ENCODE data around the gene TSR2.

The TSR2 gene, protein sequence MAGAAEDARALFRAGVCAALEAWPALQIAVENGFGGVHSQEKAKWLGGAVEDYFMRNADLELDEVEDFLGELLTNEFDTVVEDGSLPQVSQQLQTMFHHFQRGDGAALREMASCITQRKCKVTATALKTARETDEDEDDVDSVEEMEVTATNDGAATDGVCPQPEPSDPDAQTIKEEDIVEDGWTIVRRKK

DNA sequence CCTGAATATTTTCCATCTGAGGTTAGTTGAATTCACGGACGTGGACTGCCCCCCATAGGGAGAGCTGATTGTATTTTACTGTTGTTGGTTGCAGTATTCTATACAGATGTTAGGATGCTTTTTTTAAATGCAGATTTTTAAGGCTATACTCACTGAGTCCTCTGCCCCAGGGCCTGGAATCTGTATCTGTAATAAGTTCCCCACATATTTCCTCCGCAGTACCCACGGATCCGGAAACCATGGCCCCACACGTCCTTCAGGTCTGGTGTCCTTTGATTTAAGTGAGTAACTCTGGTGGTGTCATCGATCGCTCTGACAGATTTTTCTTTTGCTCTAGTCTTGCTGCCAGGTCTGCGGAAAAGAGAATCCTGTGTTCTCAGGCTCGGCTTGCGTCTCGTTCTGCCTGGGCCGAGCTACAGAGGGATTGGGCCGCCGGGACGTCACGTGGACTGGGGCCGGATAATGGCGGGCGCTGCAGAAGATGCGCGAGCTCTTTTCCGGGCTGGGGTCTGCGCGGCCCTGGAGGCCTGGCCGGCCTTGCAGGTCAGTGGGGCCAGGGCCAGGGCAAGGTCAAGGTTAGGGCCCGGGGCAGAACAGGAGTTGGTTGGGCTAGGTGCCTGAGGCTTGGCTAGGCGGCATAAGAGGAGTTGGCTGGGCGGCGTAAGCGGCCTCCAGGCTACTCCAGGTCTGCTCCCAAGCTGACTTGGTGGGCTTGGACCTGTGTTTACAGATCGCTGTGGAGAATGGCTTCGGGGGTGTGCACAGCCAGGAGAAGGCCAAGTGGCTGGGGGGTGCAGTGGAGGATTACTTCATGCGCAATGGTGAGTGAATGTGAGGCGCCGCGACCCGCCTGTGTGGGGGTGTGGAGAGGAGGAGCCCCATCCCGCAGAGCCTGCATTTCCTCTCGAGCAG, at the start of gene TSR2:
Gene TSR2, plus strand, starts transcription at position 445 of the 912 bp plus-strand sequence. Its CDS starts 18 bp downstream, at position 463.
- no peak for DNase-seq (ENCODE audit: low read depth, low spot score)

DNA sequence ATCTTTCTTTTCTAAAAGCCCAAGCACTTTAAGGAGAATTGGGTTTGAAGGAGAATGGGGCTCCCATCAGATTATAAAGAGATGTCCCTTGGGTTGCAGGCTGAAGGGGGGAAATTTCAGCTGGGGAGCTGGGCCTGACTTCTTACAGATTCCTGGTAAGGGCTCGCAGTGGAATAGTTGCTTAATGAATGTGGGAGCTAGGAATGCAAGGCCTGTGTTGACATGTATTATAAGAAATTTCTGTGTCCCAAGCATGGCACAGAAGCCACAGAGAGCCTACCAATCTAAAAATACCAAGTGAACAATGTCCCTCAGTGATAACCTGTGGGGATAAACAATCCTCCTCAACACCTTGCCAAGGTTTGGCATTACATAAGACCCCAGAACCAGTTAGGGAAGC, 43.1 kb upstream of the TSR2 start:
- DNase-seq (ENCODE audit: low read depth, low spot score) = no peak

DNA sequence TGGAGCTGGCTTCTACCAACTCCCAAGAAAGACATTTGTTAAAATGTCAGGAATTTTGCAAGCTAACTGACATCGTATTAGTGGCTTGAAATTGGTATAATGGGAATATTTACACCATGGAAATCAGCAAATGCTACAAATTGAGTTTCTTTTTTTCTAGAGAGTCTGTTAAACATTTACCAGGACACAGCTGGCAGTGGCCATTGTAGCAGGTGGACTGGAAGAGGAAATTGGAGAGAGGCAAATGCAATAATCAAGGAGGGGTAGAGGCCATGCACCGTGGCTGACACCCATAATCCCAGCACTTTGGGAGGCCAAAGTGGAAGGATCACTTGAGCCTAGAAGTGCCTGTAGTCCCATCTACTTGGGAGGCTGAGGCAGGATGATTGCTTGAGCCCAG, 32.9 kb upstream of the TSR2 start:
- no peak for DNase-seq (ENCODE audit: low read depth, low spot score)

DNA sequence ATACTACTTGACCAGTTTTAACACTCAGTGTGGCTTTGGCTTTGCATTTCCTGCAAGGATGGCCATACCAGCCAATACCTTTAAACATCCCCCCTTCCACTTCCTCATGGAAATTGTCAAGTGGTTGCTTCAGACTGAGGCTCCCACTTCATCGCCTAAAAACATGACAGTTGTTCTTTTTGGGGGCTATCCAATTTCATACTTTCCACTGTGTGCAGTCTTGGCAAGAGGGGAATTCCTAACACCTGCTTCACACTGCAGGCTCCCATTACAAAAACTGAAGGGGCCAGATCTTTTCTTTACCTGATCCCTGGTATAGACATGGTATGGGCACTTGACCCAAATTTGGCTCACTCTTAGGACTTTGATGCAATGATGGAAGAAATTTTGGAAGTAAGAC, 28.5 kb upstream of the TSR2 start:
- no peak for DNase-seq (ENCODE audit: low read depth, low spot score)

DNA sequence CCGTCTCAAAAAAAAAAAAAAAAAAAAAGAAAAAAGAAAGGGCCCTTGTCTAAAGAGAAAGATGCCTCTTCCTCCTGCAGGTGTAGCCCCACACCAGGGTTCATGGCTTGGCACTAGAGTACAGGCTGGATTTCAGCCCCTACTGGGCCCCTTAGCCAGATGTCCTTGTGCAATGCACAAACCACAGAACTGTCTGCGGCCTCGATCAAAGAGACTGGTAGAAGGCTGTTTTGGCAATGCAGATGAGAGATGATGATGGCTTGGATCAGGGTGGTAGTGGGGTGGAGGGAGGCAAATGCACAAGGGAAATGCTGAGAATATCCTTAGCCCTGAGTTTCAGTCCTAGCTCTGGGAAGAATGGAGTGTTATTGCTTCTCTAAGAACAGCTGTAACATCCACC, 26.5 kb upstream of the TSR2 start:
- no peak for DNase-seq (ENCODE audit: low read depth, low spot score)

DNA sequence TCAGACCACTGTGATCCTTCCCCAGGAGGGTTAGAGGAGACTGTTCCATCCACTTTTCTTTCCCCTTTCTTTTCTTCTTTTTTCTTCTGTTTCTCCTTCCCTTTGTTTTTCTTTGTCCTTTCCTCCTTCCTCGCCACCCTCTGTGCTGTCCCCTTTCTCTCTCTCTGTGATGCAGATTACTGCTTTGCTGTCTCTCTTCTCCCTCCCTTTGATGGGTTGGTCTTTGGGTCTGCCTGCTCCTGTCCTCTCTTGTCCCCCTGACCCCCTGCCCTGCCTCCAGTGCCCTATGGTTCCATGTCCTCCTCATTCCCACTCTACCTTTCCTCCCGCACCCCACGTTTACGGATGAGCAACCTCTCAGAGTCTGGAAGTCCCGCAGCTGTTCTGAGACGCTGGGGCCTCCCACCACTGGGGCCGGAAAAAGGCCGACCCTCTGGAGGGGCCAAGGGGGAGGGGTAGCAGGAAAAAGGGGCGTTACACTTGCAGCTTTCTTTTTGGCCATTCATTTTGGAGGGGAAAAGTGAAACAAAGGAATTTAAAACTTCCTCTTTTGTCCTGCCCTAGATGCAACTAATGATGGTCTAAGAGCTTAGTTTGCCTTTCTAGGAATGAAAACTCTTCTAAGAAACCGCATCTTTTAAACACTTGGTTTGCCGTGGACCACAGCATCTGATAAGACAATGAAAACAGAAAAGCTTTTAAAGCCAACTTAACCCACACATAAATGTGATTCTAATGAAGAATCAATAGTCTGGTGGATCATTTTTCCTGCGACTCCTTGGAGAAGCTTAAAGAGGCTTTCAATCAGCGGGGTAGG, 24.5 kb upstream of the TSR2 start:
- no peak for DNase-seq (ENCODE audit: low read depth, low spot score)

DNA sequence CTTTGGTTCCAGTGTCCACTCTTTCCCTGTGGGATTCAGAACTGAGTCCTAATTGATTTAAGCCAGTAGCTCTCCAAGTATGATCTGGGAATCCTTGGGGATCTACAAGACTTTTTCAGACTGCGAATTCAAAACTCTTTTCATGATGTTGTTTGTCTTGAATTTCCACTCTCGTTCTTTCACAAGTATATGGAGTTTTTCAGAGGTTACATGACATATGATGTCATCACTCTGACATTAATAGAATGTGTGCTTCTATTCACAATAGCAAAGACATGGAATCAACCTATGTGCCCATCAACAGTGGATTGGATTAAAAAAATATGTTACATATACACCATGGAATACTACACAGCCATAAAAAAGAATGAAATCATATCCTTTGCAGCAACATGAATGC, 23.2 kb upstream of the TSR2 start:
- DNase-seq (ENCODE audit: low read depth, low spot score) = no peak

DNA sequence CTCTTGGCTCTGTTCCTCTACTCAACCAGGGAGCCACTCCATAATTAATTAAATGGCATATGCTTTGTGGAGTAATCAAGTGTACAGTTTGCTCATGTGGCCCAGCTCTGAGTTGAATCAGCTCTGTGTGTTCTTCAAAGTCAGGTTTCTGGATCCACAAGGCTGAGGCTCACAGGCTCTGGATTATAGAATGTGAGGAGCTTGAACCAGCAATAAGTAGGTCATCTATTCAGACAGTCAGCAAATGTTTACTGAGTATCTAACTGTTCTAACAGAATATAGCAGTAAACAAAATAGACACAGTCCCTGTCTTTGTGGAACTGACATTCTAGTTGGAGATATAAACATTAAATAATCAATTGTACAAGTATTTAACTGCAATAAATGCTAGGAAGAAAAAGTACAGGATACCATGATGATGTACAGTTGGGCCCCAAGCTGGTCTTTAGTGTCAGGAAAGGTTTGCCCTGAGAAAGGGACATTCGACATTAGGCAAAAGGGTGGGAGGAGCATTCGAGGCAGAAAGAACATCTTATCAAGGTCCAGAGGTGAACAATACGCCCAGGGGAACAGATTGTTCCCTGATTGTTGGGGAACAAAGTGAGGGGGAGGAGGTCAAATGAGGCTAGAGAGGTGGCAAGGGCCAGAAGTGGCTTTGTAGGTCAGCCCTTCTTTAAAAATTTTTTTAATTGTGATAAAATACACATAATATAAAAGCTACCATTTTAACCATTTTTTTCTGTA, 20.5 kb upstream of the TSR2 start:
- DNase-seq (ENCODE audit: low read depth, low spot score) = no peak

DNA sequence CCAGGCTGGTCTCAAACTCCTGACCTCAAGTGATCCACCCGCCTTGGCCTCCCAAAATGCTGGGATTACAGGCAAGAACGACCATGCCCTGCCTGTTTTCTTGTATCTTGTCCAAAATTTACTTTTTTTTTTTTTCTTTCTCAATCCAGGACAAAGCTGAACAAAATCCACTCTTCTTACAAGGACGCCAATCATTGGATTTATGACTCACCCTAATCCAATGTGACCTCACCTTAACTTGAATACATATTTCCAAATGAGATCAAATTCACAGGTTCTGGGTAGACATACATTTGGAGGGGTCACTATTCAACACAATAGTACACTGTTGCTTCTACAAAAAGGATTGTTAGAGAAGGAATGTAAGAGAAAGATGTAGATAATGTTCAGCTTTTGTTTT, 18.0 kb upstream of the TSR2 start:
- no peak for DNase-seq (ENCODE audit: low read depth, low spot score)

DNA sequence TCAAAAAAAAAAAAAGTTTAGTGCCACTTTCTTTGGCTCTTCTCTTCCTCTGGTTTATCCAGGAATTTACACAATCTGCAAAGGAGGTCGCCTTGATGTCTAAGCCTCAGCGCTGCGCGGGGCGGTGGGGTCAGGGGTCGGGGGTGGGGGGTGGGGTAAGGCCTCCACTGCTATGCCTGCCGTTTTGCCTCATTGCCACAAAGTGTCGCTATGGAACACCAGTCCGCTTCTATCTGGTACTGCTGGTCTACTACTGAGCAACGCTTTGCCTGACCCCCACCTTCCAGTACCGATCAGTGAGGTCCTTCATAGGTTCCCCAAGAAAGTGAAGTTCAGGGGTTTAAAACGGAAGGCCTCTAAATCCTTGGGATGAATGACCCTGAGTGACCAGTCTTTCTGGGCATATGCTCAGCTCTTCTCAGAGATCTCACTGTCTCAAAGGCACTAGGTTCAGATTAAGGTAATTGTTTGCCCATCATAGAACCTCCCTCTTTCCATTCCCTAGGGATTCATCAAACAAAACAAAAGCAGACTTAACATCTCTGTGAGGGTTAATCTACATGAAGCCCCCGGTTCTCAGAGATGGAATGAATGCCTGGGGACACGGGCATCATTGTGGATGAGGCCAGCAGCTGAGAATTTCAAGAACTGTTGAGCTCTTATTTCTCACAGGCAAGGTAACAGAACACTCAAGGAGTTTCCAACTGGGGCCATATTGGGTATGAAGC, 16.9 kb upstream of the TSR2 start:
- no peak for DNase-seq (ENCODE audit: low read depth, low spot score)

DNA sequence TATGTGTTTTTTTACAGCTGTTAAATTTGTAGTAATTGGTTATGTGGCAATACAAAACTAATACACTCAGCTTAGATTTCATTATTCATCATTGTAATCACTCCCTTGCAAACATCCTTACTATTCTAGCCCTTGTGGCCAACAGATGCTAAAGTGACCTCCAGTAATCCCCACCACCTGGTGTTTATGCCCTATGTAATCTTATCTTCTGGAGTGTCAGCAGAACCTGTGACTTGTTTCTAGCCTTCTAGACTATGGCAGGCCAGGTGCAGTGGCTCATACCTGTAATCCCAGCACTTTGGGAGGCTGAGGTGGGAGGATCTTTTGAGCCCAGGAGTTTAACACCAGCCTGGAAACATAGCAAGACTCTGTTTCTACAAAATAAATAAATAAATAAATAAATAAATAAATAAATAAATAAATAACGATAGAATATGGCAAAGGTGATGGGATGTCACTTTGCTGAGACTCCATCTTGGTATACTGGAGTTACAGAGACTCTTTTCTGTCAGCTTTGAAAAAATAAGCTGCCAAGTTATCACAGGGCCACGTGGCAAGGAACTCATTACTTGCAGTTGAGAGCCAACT, 12.3 kb upstream of the TSR2 start:
- no peak for DNase-seq (ENCODE audit: low read depth, low spot score)

DNA sequence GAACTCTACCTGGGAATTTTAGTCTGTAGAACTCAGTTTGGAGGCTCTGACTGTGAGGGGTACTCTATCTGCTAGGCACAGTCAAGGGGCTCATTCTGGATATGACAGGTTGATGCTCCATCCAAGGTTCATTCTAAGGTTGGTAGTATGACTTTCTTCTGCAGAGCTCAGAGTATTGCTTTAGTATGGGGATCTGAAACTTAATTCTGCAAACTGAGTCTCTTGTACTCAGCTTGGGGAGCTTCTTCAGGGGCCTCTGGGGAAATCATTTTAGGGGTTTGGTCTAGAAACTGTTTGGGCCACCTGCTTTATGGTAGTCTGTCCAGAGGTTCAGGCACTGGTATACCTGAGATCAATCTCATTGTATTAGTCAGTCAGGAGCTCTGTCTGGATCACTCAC, 9.7 kb upstream of the TSR2 start:
- no peak for DNase-seq (ENCODE audit: low read depth, low spot score)

DNA sequence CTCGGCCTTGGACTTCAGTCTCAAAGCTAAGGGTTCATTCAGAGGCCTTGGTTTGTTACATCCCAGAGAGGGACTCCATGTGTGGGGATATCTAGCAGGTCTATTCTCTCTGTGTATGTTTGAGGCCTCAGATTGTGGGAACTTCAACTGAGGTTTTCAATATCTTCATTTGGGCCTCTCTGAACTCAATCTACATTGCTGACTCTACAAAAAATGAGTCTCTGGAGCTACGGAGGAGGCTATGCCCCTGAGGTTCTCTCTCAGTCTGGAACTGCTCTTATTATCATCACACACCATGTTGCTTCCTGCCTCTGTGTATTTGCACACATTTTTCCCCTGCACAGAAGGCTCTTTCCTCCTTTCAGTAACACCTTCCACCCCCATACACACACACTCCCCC, 5.1 kb upstream of the TSR2 start:
- no peak for DNase-seq (ENCODE audit: low read depth, low spot score)

DNA sequence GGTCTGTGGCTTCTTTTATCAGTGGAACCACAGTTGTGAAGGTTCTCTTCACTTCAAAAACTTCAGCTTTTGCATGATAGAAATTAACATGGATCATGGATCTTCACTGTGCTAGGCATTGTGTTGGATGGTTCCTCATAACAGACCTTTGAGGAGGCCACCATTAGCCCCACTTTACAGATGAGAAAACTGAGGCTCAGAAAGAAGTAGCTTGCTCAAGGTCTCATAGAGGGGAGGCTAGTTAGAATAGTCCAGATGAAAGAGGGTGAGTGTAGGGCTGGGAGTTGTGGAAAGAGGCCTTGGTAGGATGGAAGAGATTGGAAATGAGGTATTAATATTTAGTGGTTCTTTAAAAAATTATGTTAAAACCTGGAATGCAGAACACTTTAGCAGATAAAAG, 2.6 kb downstream of the TSR2 start:
- DNase-seq (ENCODE audit: low read depth, low spot score) = no peak

DNA sequence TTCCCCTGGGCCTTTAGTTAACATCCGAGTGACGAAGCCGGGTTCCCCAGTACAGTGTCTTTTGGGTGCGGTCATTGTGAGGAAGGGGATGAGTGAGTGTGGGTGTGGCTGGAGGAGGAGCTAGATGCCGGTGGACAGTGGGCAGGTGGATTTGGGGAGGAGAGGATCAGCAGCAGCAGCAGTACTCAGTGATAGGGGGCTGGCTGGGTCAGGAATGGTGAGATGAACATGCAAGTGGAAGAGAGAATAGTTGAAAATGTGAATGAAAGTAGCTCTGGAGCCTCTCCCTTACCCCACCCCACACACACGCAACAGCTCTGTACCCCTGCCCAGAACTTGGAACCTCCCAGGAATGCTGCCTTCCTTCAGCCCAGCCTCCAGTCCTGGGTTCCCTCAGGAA, 4.5 kb downstream of the TSR2 start:
- no peak for DNase-seq (ENCODE audit: low read depth, low spot score)

DNA sequence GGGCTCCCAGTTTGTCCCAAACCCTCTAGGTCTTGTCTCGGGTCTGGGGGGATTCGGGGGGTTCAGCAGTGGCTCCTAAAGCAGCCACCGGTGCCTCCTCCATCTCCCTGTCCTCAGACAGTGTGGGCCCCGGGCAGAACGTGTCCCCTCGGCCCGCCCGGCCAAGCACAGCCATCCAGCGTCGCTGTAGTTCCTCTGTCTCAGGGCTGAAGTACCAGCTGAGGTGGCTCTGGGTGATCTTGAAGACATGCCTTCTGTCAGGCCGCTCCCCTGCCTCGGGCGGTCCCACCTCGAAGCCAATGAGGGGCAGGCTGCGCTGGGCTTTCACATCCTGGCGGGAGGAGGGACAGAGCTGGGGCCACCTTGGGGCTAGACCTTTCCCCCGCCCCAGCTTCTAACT, 5.9 kb downstream of the TSR2 start:
- no peak for DNase-seq (ENCODE audit: low read depth, low spot score)

DNA sequence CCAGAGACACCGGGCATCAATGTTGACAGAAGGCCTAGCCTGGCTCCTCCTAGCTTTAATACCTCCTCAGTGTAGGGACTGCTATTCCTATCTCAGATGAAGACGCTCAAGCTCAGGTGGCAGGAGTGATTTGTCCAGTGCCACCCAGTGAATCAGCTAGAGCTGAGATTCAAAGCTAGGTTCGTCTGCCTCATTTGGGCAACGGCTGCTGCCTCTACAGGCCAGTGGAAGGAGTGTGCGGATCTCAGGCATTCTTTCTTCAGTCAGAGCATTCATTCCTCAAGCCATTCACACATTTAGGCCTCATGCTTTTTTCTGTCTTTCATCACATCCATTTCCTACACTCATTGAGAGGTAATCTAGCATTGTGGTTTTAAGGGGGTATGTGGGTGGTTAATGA, 7.3 kb downstream of the TSR2 start:
- no peak for DNase-seq (ENCODE audit: low read depth, low spot score)

DNA sequence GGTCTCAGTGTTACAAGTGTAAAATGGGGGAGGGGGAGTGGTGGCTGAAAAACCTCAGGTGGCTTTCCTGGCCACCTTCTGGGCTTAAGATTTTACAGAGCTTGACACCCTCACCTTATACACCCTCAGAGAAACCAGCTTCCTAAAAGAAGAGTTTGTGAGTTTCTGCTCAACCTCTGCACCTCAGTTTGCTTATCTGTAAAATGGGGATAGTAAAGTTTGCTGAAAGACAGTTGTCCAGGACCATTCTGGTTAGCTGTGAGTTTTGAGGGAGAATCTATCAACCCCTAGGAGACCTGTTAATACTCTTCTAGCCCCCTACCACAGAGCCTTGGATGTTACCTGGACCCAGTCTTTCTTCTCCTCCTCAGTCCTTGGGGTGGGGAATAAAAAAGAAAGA, 9.7 kb downstream of the TSR2 start:
- DNase-seq (ENCODE audit: low read depth, low spot score) = no peak

DNA sequence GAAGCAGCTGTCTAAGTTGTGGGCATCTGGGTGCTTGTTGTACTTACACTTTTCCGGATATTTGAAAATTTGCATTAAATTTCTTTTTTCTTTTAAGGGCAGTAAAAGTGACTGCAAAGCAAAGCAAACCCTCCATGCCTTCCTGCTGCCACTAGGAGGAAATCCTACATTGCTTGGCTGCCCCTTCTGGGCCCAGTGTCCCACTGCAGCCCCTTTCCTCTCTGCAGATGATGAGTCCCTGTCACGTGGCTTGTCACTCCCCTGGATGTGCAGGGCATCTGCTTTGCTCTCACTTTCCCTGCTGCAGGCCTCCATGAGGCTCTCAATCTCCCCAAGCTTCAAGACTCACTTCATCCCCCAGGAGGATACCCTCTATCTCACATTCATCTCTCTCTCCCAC, 12.7 kb downstream of the TSR2 start:
- no peak for DNase-seq (ENCODE audit: low read depth, low spot score)

DNA sequence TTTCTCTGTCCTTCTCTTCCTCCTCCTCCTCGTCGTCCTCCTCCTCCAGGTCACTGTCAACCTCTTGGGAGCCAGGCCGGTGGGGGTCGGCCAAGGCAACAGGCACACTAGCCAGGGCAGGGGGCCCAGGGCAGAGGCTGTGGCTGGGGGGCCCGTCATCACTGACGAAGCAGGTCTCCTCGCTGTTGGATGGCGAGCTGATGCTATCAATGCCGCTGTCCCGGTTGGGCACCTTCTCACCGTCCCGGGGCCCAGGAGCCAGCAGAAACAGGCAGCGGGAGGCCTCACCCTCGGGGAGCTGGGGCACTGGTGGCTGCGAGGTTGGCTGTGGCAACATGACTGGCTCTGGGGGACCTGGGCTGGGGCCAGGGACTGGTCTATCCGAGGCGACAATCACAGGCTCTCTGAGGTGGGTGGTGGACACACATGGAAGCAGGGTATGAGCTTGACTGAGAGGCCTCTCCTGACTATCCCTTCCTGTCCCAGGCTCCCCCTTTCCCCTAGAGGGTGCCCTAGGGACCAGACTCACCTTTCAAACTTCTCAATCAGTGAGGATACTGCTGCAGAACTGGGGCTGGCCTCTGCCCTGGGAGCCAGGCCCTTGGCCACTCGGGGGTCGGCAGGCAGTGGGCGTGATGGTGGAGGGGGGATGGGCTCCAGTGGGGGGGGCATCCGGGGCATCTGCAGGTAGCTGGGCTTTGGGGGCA, 30.0 kb downstream of the TSR2 start:
- DNase-seq (ENCODE audit: low read depth, low spot score) = no peak

Measured in iPS DF 19.7 (cell line).